GM18507 (cell line): Measurements from ENCODE around the gene FYCO1.

ENCODE experiments used
- DNase-seq: peaks from one replicate; pipeline ENCODE4 v3.0.0; 2011; ENCODE audit warnings: low read depth; ENCODE audit not compliant: insufficient read length; ENCODE audit errors: extremely low spot score
- FAIRE-seq: peaks from 2 replicates; lab custom pipeline; 2011; peaks lifted over from hg19 to GRCh38; lab: Jason Lieb, UNC

FYCO1 gene

GRCh38 chr3:45878124-45878523 is 117.5 kb downstream of the FYCO1 start:
- DNase-seq (no peak), FAIRE-seq (no peak)

GRCh38 chr3:45874677-45875346 is 120.8 kb downstream of the FYCO1 start:
- FAIRE-seq = no peak
- no peak for DNase-seq

- no peak for FAIRE-seq
- no peak for DNase-seq
Observed at GRCh38 chr3:45873638-45874037, 122.0 kb downstream of the FYCO1 start.

- DNase-seq (no peak), FAIRE-seq (no peak)
Observed at GRCh38 chr3:45873036-45873435, 122.6 kb downstream of the FYCO1 start.

GRCh38 chr3:45872569-45872968 is 123.1 kb downstream of the FYCO1 start:
- FAIRE-seq = no peak

GRCh38 chr3:45871780-45872179 is 123.8 kb downstream of the FYCO1 start:
- no peak for DNase-seq
- FAIRE-seq = no peak

More at GRCh38 chr3:45872569-45872968, 123.1 kb downstream of the FYCO1 start:
- DNase-seq = no peak

GRCh38 chr3:45870099-45870498 is 125.5 kb downstream of the FYCO1 start:
- no peak for FAIRE-seq
- no peak for DNase-seq

GRCh38 chr3:45869638-45870037 is 126.0 kb downstream of the FYCO1 start:
- DNase-seq (no peak), FAIRE-seq (no peak)

GRCh38 chr3:45868650-45869049 is 127.0 kb downstream of the FYCO1 start:
- no peak for DNase-seq
- no peak for FAIRE-seq

GRCh38 chr3:45868213-45868612 is 127.4 kb downstream of the FYCO1 start:
- DNase-seq (no peak), FAIRE-seq (no peak)
